HG02938 (cell line): ENCODE measurements around the gene IVNS1ABP.
A peak's percentile ranks its signal among the peaks of the same experiment; 100 is the strongest.

ENCODE experiments used
- ATAC-seq: cut with Tn5 transposase; IDR thresholded peaks from one replicate; pipeline ENCODE4 v1.9.1; 2021; ENCODE audit warnings: mild to moderate bottlenecking, moderate library complexity; ENCODE audit not compliant: unreplicated experiment

IVNS1ABP gene

GRCh38 chr1:185317034-185317885 lies at the start of gene IVNS1ABP:
TSS of gene IVNS1ABP (minus strand) at chr1:185317243. CDS start at chr1:185309493, 7,750 bp downstream.
- peak; percentile 59 for ATAC-seq

GRCh38 chr1:185365951-185366350 lies 48.9 kb upstream of the IVNS1ABP start:
- ATAC-seq, result no peak

GRCh38 chr1:185364528-185364927 lies 47.5 kb upstream of the IVNS1ABP start:
- ATAC-seq, result peak; percentile 66

GRCh38 chr1:185363205-185363604 lies 46.2 kb upstream of the IVNS1ABP start:
- ATAC-seq, result no peak

GRCh38 chr1:185360714-185361113 lies 43.7 kb upstream of the IVNS1ABP start:
- no peak for ATAC-seq

GRCh38 chr1:185358957-185359356 lies 41.9 kb upstream of the IVNS1ABP start:
- no peak for ATAC-seq

GRCh38 chr1:185355947-185356346 lies 38.9 kb upstream of the IVNS1ABP start:
- no peak for ATAC-seq

GRCh38 chr1:185353124-185353523 lies 36.1 kb upstream of the IVNS1ABP start:
- ATAC-seq, result no peak

GRCh38 chr1:185351734-185352466 lies 34.9 kb upstream of the IVNS1ABP start:
- ATAC-seq, result no peak

GRCh38 chr1:185350027-185350442 lies 33.0 kb upstream of the IVNS1ABP start:
- no peak for ATAC-seq

GRCh38 chr1:185349556-185349955 lies 32.5 kb upstream of the IVNS1ABP start:
- no peak for ATAC-seq

GRCh38 chr1:185348985-185349384 lies 31.9 kb upstream of the IVNS1ABP start:
- ATAC-seq, result no peak

- ATAC-seq, result no peak
These were observed 31.3 kb upstream of the IVNS1ABP start for GRCh38 chr1:185348296-185348695.

- no peak for ATAC-seq
These were observed 29.1 kb upstream of the IVNS1ABP start for GRCh38 chr1:185345913-185346720.

- no peak for ATAC-seq
These were observed 26.3 kb upstream of the IVNS1ABP start for GRCh38 chr1:185343306-185343705.

GRCh38 chr1:185342672-185343259 lies 25.7 kb upstream of the IVNS1ABP start:
- ATAC-seq, result no peak

- ATAC-seq, result no peak
These were observed 25.0 kb upstream of the IVNS1ABP start for GRCh38 chr1:185342017-185342416.

GRCh38 chr1:185341196-185341781 lies 24.2 kb upstream of the IVNS1ABP start:
- ATAC-seq, result no peak

- peak; percentile 99 for ATAC-seq
These were observed 21.9 kb upstream of the IVNS1ABP start for GRCh38 chr1:185338719-185339622.
